H9 (cell line): ENCODE measurements around the gene GTF3A. TPM values are rescaled to one million over a fixed set of nuclear protein-coding genes. Genes with fewer than 3 reads are reported as not detected.

Experiments used
- DNase-seq: peaks from one replicate; pipeline ENCODE4 v3.0.0-alpha.2; 2017
- H2AFZ ChIP-seq: one replicate; pipeline ENCODE4 v1.6.1; 2013; ENCODE audit warnings: mild to moderate bottlenecking, low read length, control low read depth, moderate library complexity
- H2AK5ac ChIP-seq: 2 replicates; pipeline ENCODE4 v1.6.1; 2013; ENCODE audit warnings: low read length, control low read depth, mixed read lengths; ENCODE audit not compliant: insufficient read length
- H2BK120ac ChIP-seq: one replicate; pipeline ENCODE4 v1.6.1; 2013; ENCODE audit warnings: low read depth, mild to moderate bottlenecking, low read length, control low read depth, inconsistent platforms; ENCODE audit not compliant: poor library complexity, severe bottlenecking
- H2BK12ac ChIP-seq: 2 replicates; pipeline ENCODE4 v1.6.1; 2013; ENCODE audit warnings: low read length, control low read depth, mixed read lengths, low read depth; ENCODE audit not compliant: insufficient read length
- H2BK15ac ChIP-seq: 2 replicates; pipeline ENCODE4 v1.6.1; 2013; ENCODE audit warnings: low read depth, low read length, control low read depth
- H2BK20ac ChIP-seq: one replicate; pipeline ENCODE4 v1.6.1; 2013; ENCODE audit warnings: low read depth, mild to moderate bottlenecking, low read length, control low read depth, inconsistent platforms; ENCODE audit not compliant: poor library complexity, severe bottlenecking
- H2BK5ac ChIP-seq: 2 replicates; pipeline ENCODE4 v1.6.1; 2013; ENCODE audit warnings: low read length, control low read depth, mixed read lengths; ENCODE audit not compliant: insufficient read length
- H3K14ac ChIP-seq: 2 replicates; pipeline ENCODE4 v1.6.1; 2013; ENCODE audit warnings: low read length, control low read depth; ENCODE audit not compliant: insufficient read depth
- H3K18ac ChIP-seq: 2 replicates; pipeline ENCODE4 v1.6.1; 2013; ENCODE audit warnings: low read depth, mild to moderate bottlenecking, mixed read lengths, low read length, control low read depth; ENCODE audit not compliant: insufficient read length
- H3K23ac ChIP-seq: 2 replicates; pipeline ENCODE4 v1.6.1; 2013; ENCODE audit warnings: low read length, control low read depth, mixed read lengths, low read depth; ENCODE audit not compliant: insufficient read length
- H3K23me2 ChIP-seq: 2 replicates; pipeline ENCODE4 v1.6.1; 2013; ENCODE audit warnings: low read depth, mild to moderate bottlenecking, mixed read lengths, low read length, control low read depth; ENCODE audit not compliant: insufficient read length, poor library complexity, severe bottlenecking
- H3K27ac ChIP-seq: 2 replicates; pipeline ENCODE4 v1.5.1; 2013; ENCODE audit warnings: low read length, control low read depth, mixed read lengths, low read depth; ENCODE audit not compliant: insufficient read length
- H3K27me3 ChIP-seq: 2 replicates; pipeline ENCODE4 v1.6.1; 2013; ENCODE audit warnings: low read length, control low read depth, inconsistent platforms; ENCODE audit not compliant: insufficient read depth
- H3K4ac ChIP-seq: 2 replicates; pipeline ENCODE4 v1.6.1; 2013; ENCODE audit warnings: low read depth, mild to moderate bottlenecking, control low read depth, inconsistent platforms, low read length, moderate library complexity
- H3K4me1 ChIP-seq: 2 replicates; pipeline ENCODE4 v1.6.1; 2013; ENCODE audit warnings: low read length, control low read depth, inconsistent platforms; ENCODE audit not compliant: insufficient read depth
- H3K4me2 ChIP-seq: 2 replicates; pipeline ENCODE4 v1.6.1; 2013; ENCODE audit warnings: low read length, control low read depth, mixed read lengths; ENCODE audit not compliant: insufficient read length, insufficient read depth
- H3K56ac ChIP-seq: 2 replicates; pipeline ENCODE4 v1.6.1; 2013; ENCODE audit warnings: low read depth, mild to moderate bottlenecking, mixed read lengths, low read length, control low read depth; ENCODE audit not compliant: insufficient read length
- H3K79me1 ChIP-seq: 2 replicates; pipeline ENCODE4 v1.6.1; 2013; ENCODE audit warnings: low read depth, mild to moderate bottlenecking, moderate library complexity, low read length, control low read depth, inconsistent platforms; ENCODE audit not compliant: insufficient read depth, poor library complexity, severe bottlenecking
- H3K79me2 ChIP-seq: 2 replicates; pipeline ENCODE4 v1.6.1; 2013; ENCODE audit warnings: low read length, control low read depth, inconsistent platforms; ENCODE audit not compliant: insufficient read depth
- H3K9ac ChIP-seq: 2 replicates; pipeline ENCODE4 v1.6.1; 2013; ENCODE audit warnings: low read length, control low read depth, mixed read lengths; ENCODE audit not compliant: insufficient read length; ENCODE audit errors: extremely low read depth
- H3K9me3 ChIP-seq: one replicate; pipeline ENCODE4 v1.6.1; 2013; ENCODE audit warnings: low read depth, low read length, inconsistent platforms; ENCODE audit not compliant: control insufficient read depth
- H3T11ph ChIP-seq: one replicate; pipeline ENCODE4 v1.6.1; 2013; ENCODE audit warnings: mild to moderate bottlenecking, low read length, control low read depth, inconsistent platforms
- H4K20me1 ChIP-seq: one replicate; pipeline ENCODE4 v1.6.1; 2013; ENCODE audit not compliant: control insufficient read depth, insufficient read length, insufficient read depth
- H4K5ac ChIP-seq: 2 replicates; pipeline ENCODE4 v1.6.1; 2013; ENCODE audit warnings: low read depth, mild to moderate bottlenecking, mixed read lengths, low read length, control low read depth; ENCODE audit not compliant: insufficient read length
- H4K8ac ChIP-seq: replicated peaks from 2 replicates; pipeline ENCODE4 v1.6.1; 2013; ENCODE audit warnings: low read length, control low read depth, mixed read lengths, low read depth; ENCODE audit not compliant: insufficient read length
- H4K91ac ChIP-seq: 2 replicates; pipeline ENCODE4 v1.6.1; 2013; ENCODE audit warnings: low read depth, mild to moderate bottlenecking, moderate library complexity, mixed read lengths, low read length, control low read depth; ENCODE audit not compliant: insufficient read length
- H3K27ac Mint-ChIP-seq, 3 experiments: 2 replicates in 2 of 3; 3 replicates in 1 of 3; pipeline ENCODE4 v1.8.0; 2020 to 2021; ENCODE audit warnings: mixed read lengths in 3 of 3, mild to moderate bottlenecking in 1 of 3, moderate library complexity in 1 of 3
- H3K27me3 Mint-ChIP-seq: 2 replicates; pipeline ENCODE4 v1.8.0; 2021; ENCODE audit warnings: low read depth, mild to moderate bottlenecking, moderate library complexity, mixed read lengths
- H3K36me3 Mint-ChIP-seq, 3 experiments: 2 replicates in 2 of 3; 3 replicates in 1 of 3; pipeline ENCODE4 v1.8.0; 2020 to 2021; ENCODE audit warnings: low read depth in 3 of 3, mixed read lengths in 3 of 3; ENCODE audit not compliant: insufficient read depth in 1 of 3
- H3K4me1 Mint-ChIP-seq, 2 experiments: 2 replicates each; pipeline ENCODE4 v1.8.0; 2020; ENCODE audit warnings: mixed read lengths in 2 of 2
- H3K4me3 Mint-ChIP-seq, 2 experiments: 2 replicates in 1 of 2; 3 replicates in 1 of 2; pipeline ENCODE4 v1.8.0; 2020 to 2021; ENCODE audit warnings: mild to moderate bottlenecking in 2 of 2, mixed read lengths in 2 of 2, moderate library complexity in 1 of 2
- H3K9me3 Mint-ChIP-seq, 2 experiments: 2 replicates in 1 of 2; 3 replicates in 1 of 2; pipeline ENCODE4 v1.8.0; 2020; ENCODE audit warnings: mild to moderate bottlenecking in 2 of 2, mixed read lengths in 2 of 2, moderate library complexity in 1 of 2
- WGBS: extraction: QIAGEN DNeasy Blood & Tissue Kit; methylation state at CpG from one replicate; pipeline ENCODE4 v1.1.7; 2013; ENCODE audit warnings: missing lambda C conversion rate, low lambda C conversion rate, mixed read lengths; ENCODE audit not compliant: insufficient read length; ENCODE audit errors: extremely low coverage; 5-methylcytosine and 5-hydroxymethylcytosine counted together
- total RNA-seq: library from RNA; stranded (reverse); gene quantifications from 2 replicates; pipeline ENCODE4 v1.2.1, GENCODE V29; 2021
- TF ChIP-seq, protein P1 (sequence below): fragments of 200-600 bp; sonication (generic); conservative IDR thresholded peaks from 3 replicates; pipeline ENCODE4 v1.8.0; 2021; ENCODE audit warnings: antibody characterized with exemption, mild to moderate bottlenecking

The GTF3A gene
- total RNA-seq, 1 experiment from 2014 or later = 70.0 TPM

DNA sequence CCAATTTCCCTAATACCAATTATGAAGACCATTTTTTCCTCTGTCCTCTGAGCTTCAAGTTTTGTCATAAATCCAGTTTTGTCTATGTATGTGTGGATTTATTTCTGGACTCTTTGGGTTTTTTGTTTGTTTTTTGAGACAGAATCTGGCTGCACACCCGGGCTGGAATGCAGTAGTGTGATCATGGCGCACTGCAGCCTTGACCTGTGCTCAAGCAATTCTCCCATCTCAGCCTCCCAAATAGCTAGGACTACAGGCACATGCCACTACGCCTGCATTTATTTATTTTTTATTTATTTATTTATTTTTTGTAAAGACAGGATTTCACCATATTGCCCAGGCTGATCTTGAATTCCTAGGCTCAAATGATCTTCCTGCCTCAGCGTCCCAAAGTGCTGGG is 45.3 kb upstream of the GTF3A start:
- no peak overlapping the region for H4K8ac ChIP-seq
- no peak overlapping the region for H3K4me2 ChIP-seq
- H3T11ph ChIP-seq = no peak overlapping the region
- peaks cover 11 to 22% of the 10 kb centered on the region in 2 experiments for H3K4me1 Mint-ChIP-seq
- H3K14ac ChIP-seq = no peak overlapping the region
- H2BK20ac ChIP-seq = no peak overlapping the region
- H2AFZ ChIP-seq = no peak overlapping the region
- no peaks in the 10 kb centered on the region for H3K79me1 ChIP-seq
- no CpG with 5 or more reads among the region's 4 CpGs for WGBS
- no peaks in the 10 kb centered on the region for H3K9me3 ChIP-seq
- H3K9ac ChIP-seq = no peak overlapping the region
- no peak overlapping the region for H3K23ac ChIP-seq
- no peak overlapping the region for H4K91ac ChIP-seq
- no peaks in the 10 kb centered on the region for H3K79me2 ChIP-seq
- no peak overlapping the region for H2BK12ac ChIP-seq
- no peak overlapping the region for H3K18ac ChIP-seq
- H3K27ac ChIP-seq = no peak overlapping the region
- TF ChIP-seq, protein P1, sequence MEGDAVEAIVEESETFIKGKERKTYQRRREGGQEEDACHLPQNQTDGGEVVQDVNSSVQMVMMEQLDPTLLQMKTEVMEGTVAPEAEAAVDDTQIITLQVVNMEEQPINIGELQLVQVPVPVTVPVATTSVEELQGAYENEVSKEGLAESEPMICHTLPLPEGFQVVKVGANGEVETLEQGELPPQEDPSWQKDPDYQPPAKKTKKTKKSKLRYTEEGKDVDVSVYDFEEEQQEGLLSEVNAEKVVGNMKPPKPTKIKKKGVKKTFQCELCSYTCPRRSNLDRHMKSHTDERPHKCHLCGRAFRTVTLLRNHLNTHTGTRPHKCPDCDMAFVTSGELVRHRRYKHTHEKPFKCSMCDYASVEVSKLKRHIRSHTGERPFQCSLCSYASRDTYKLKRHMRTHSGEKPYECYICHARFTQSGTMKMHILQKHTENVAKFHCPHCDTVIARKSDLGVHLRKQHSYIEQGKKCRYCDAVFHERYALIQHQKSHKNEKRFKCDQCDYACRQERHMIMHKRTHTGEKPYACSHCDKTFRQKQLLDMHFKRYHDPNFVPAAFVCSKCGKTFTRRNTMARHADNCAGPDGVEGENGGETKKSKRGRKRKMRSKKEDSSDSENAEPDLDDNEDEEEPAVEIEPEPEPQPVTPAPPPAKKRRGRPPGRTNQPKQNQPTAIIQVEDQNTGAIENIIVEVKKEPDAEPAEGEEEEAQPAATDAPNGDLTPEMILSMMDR = no peak
- peaks cover 21% of the 10 kb centered on the region for H3K27me3 Mint-ChIP-seq
- H2BK120ac ChIP-seq = no peak overlapping the region
- peaks cover 3% of the 10 kb centered on the region; the same call in 1 of the 2 replicates for H3K4me1 ChIP-seq
- H3K4me3 Mint-ChIP-seq = no peak overlapping the region
- no peak overlapping the region for H2BK15ac ChIP-seq
- no peak overlapping the region for H3K56ac ChIP-seq
- H4K20me1 ChIP-seq = no peaks in the 10 kb centered on the region
- H4K5ac ChIP-seq = no peak overlapping the region
- H2AK5ac ChIP-seq = no peak overlapping the region
- H3K36me3 Mint-ChIP-seq = no peaks in the 10 kb centered on the region
- no peak overlapping the region for H2BK5ac ChIP-seq
- no peaks in the 10 kb centered on the region for H3K27me3 ChIP-seq
- no peak for DNase-seq
- H3K27ac Mint-ChIP-seq = no peak overlapping the region
- no peaks in the 10 kb centered on the region for H3K23me2 ChIP-seq
- H3K9me3 Mint-ChIP-seq = no peaks in the 10 kb centered on the region
- no peak overlapping the region for H3K4ac ChIP-seq
